Type B pancreatic cell (in vitro differentiated cells): ENCODE data around the gene INO80D. TPM values are rescaled to one million over a fixed set of nuclear protein-coding genes. Genes with fewer than 3 reads are reported as not detected.

Experiments
- DNase-seq: peaks from one replicate; pipeline ENCODE4 v3.0.0; 2021; ENCODE audit warnings: mixed read lengths; ENCODE audit not compliant: unreplicated experiment; ENCODE audit errors: extremely low spot score
- H3K27ac Mint-ChIP-seq: 2 replicates; pipeline ENCODE4 v1.8.0; 2021; ENCODE audit warnings: mild to moderate bottlenecking, mixed read lengths
- H3K27me3 Mint-ChIP-seq: 2 replicates; pipeline ENCODE4 v1.8.0; 2021; ENCODE audit warnings: mixed read lengths
- H3K36me3 Mint-ChIP-seq: 2 replicates; pipeline ENCODE4 v1.8.0; 2021; ENCODE audit warnings: mixed read lengths
- H3K4me1 Mint-ChIP-seq: one replicate; pipeline ENCODE4 v1.8.0; 2021; ENCODE audit warnings: mixed read lengths; ENCODE audit not compliant: unreplicated experiment
- H3K4me3 Mint-ChIP-seq: 2 replicates; pipeline ENCODE4 v1.8.0; 2021; ENCODE audit warnings: mild to moderate bottlenecking, mixed read lengths
- H3K9me3 Mint-ChIP-seq: 2 replicates; pipeline ENCODE4 v1.8.0; 2021; ENCODE audit warnings: mixed read lengths
- CTCF ChIP-seq: fragments of 200-600 bp; sonication (generic); conservative IDR thresholded peaks from 2 replicates; pipeline ENCODE4 v1.5.0; 2021; ENCODE audit warnings: antibody characterized with exemption, mild to moderate bottlenecking
- total RNA-seq: library from RNA; stranded (reverse); gene quantifications from 2 replicates; pipeline ENCODE4 v1.2.1, GENCODE V29; 2021; ENCODE audit warnings: low replicate concordance

INO80D gene
- total RNA-seq, 1 donor from 2014 or later, result 20.4 TPM

GRCh38 chr2:206068207-206068606, 17.8 kb downstream of the INO80D start:
- TF ChIP-seq CTCF, result no peak
- Mint-ChIP-seq H3K4me1 (peaks cover 9% of the 10 kb centered on the region), H3K36me3 (peaks cover 18% of the 10 kb centered on the region), H3K4me3 (no peak overlapping the region), H3K9me3 (peaks cover 4% of the 10 kb centered on the region), H3K27me3 (no peaks in the 10 kb centered on the region), H3K27ac (no peak overlapping the region)
- no peak for DNase-seq

- Mint-ChIP-seq H3K36me3 (peaks cover 26% of the 10 kb centered on the region), H3K4me3 (no peak overlapping the region), H3K27me3 (no peaks in the 10 kb centered on the region), H3K27ac (no peak overlapping the region), H3K4me1 (no peaks in the 10 kb centered on the region), H3K9me3 (no peaks in the 10 kb centered on the region)
- no peak for DNase-seq
- TF ChIP-seq CTCF, result no peak
These were observed 21.9 kb downstream of the INO80D start for GRCh38 chr2:206064077-206064476.

GRCh38 chr2:206063635-206064034, 22.3 kb downstream of the INO80D start:
- H3K27me3 Mint-ChIP-seq, result no peaks in the 10 kb centered on the region
- no peak overlapping the region for H3K27ac Mint-ChIP-seq
- no peaks in the 10 kb centered on the region for H3K4me1 Mint-ChIP-seq
- no peak overlapping the region for H3K4me3 Mint-ChIP-seq
- H3K36me3 Mint-ChIP-seq, result peaks cover 26% of the 10 kb centered on the region
- no peaks in the 10 kb centered on the region for H3K9me3 Mint-ChIP-seq
- no peak for TF ChIP-seq CTCF
- DNase-seq, result no peak

GRCh38 chr2:206062724-206063123, 23.2 kb downstream of the INO80D start:
- TF ChIP-seq CTCF, result no peak
- H3K27ac Mint-ChIP-seq, result no peak overlapping the region
- no peaks in the 10 kb centered on the region for H3K27me3 Mint-ChIP-seq
- H3K9me3 Mint-ChIP-seq, result no peaks in the 10 kb centered on the region
- H3K4me3 Mint-ChIP-seq, result no peak overlapping the region
- H3K36me3 Mint-ChIP-seq, result peaks cover 26% of the 10 kb centered on the region
- no peak for DNase-seq
- H3K4me1 Mint-ChIP-seq, result no peaks in the 10 kb centered on the region

- TF ChIP-seq CTCF, result no peak
- peaks cover 22% of the 10 kb centered on the region for H3K36me3 Mint-ChIP-seq
- no peaks in the 10 kb centered on the region for H3K9me3 Mint-ChIP-seq
- H3K27me3 Mint-ChIP-seq, result no peaks in the 10 kb centered on the region
- no peak overlapping the region for H3K4me3 Mint-ChIP-seq
- H3K4me1 Mint-ChIP-seq, result no peaks in the 10 kb centered on the region
- no peak for DNase-seq
- H3K27ac Mint-ChIP-seq, result no peak overlapping the region
These were observed 29.7 kb downstream of the INO80D start for GRCh38 chr2:206056286-206056685.

GRCh38 chr2:206054952-206055351, 31.0 kb downstream of the INO80D start:
- no peak overlapping the region for H3K27ac Mint-ChIP-seq
- no peak for DNase-seq
- H3K36me3 Mint-ChIP-seq, result peaks cover 27% of the 10 kb centered on the region
- H3K9me3 Mint-ChIP-seq, result no peaks in the 10 kb centered on the region
- H3K4me3 Mint-ChIP-seq, result no peak overlapping the region
- no peak for TF ChIP-seq CTCF
- no peaks in the 10 kb centered on the region for H3K4me1 Mint-ChIP-seq
- H3K27me3 Mint-ChIP-seq, result no peaks in the 10 kb centered on the region
